ENCODE measurements around the gene GPR39. TPM values are rescaled to one million over a fixed set of nuclear protein-coding genes. Genes with fewer than 3 reads are reported as not detected.

The GPR39 gene
- total RNA-seq (ENCODE audit: unreplicated experiment), result 1.0 TPM
- long read RNA-seq, result 0 reads

DNA sequence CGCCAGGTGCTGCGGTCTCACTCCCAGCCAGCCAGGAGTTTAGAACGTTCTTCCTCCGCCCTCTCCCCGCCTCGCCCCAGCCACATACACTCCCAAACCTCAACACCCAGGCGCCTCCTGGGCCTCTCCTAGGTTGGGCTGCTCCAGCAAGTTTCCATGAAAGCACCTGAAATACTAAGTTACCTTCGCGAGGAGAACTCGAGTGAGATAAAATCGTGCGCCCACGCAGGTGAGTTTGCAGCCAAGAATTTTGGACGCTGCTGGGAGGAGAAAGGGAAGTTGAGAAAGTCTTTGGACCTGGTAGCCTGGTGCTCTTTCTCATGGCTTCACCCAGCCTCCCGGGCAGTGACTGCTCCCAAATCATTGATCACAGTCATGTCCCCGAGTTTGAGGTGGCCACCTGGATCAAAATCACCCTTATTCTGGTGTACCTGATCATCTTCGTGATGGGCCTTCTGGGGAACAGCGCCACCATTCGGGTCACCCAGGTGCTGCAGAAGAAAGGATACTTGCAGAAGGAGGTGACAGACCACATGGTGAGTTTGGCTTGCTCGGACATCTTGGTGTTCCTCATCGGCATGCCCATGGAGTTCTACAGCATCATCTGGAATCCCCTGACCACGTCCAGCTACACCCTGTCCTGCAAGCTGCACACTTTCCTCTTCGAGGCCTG, at the start of gene GPR39:
Gene GPR39 (plus strand): TSS at position 83 of the 673 bp plus-strand sequence.
- Mint-ChIP-seq H3K4me1 (ENCODE audit: low read depth, unreplicated experiment) (peaks cover 34% of the 10 kb centered on the region), H3K4me3 (ENCODE audit: unreplicated experiment) (peak within 1 kb of the TSS; percentile 78), H3K27me3 (ENCODE audit: unreplicated experiment) (peaks cover 4% of the 10 kb centered on the region), H3K36me3 (ENCODE audit: unreplicated experiment) (no peaks in the 10 kb centered on the region), H3K27ac (ENCODE audit: unreplicated experiment) (peak within 1 kb of the TSS; percentile 25), H3K9me3 (ENCODE audit: unreplicated experiment) (peaks cover 7% of the 10 kb centered on the region)
- no peak for DNase-seq
- TF ChIP-seq, protein P1, sequence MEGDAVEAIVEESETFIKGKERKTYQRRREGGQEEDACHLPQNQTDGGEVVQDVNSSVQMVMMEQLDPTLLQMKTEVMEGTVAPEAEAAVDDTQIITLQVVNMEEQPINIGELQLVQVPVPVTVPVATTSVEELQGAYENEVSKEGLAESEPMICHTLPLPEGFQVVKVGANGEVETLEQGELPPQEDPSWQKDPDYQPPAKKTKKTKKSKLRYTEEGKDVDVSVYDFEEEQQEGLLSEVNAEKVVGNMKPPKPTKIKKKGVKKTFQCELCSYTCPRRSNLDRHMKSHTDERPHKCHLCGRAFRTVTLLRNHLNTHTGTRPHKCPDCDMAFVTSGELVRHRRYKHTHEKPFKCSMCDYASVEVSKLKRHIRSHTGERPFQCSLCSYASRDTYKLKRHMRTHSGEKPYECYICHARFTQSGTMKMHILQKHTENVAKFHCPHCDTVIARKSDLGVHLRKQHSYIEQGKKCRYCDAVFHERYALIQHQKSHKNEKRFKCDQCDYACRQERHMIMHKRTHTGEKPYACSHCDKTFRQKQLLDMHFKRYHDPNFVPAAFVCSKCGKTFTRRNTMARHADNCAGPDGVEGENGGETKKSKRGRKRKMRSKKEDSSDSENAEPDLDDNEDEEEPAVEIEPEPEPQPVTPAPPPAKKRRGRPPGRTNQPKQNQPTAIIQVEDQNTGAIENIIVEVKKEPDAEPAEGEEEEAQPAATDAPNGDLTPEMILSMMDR (IDR thresholded peaks at IDR 0.05; ENCODE audit: partially characterized antibody, unreplicated experiment), result no peak

DNA sequence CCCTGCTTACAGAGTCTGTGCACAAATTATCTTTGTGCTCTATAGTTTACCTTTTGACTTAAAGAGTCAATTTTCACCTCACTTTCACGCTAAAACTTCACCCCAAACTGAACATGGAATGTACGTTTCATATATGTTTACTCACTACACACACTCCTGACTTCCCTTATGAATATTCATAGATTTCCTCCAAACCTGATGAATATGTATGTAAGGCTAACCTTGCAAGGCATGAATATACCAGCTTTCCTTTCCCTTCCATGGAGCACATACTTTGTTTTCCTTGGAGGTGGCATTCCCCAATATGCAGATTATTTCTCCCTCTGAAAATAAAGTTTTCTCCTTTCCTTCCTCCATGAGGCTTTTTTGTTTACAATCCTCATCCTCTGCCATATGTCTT, 48.4 kb upstream of the GPR39 start:
- peaks cover 2% of the 10 kb centered on the region for H3K27me3 Mint-ChIP-seq (ENCODE audit: unreplicated experiment)
- H3K4me3 Mint-ChIP-seq (ENCODE audit: unreplicated experiment), result no peak overlapping the region
- peaks cover 18% of the 10 kb centered on the region for H3K36me3 Mint-ChIP-seq (ENCODE audit: unreplicated experiment)

DNA sequence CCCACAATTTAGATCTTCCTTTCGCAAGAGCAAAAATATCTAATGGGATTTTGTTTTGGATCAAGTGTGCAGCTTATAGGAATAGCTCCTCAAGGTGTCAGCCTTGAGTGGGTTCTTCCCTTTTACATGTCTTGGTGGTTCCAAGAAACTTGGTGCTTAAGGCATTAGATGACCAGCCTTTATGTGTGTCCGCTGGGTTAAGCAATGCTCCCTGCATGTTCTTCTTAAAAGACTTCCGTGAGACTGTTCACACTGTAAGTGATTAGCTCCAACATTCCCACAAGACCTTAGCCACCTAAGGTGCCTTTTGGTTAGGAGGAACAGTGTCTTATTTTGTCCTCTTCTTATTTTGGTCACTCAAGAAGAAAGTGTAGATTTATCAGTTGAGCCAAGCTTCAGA, 44.3 kb upstream of the GPR39 start:
- peaks cover 3% of the 10 kb centered on the region for H3K9me3 Mint-ChIP-seq (ENCODE audit: unreplicated experiment)
- H3K27ac Mint-ChIP-seq (ENCODE audit: unreplicated experiment), result no peak overlapping the region
- H3K4me3 Mint-ChIP-seq (ENCODE audit: unreplicated experiment), result no peak overlapping the region
- DNase-seq, result no peak
- no peaks in the 10 kb centered on the region for H3K4me1 Mint-ChIP-seq (ENCODE audit: low read depth, unreplicated experiment)
- H3K36me3 Mint-ChIP-seq (ENCODE audit: unreplicated experiment), result peaks cover 10% of the 10 kb centered on the region
- peaks cover 2% of the 10 kb centered on the region for H3K27me3 Mint-ChIP-seq (ENCODE audit: unreplicated experiment)
- TF ChIP-seq, protein P1 (IDR thresholded peaks at IDR 0.05; ENCODE audit: partially characterized antibody, unreplicated experiment), result no peak

More for the DNA sequence above, 48.4 kb upstream of the GPR39 start:
- TF ChIP-seq, protein P1 (IDR thresholded peaks at IDR 0.05; ENCODE audit: partially characterized antibody, unreplicated experiment), result no peak
- DNase-seq, result no peak
- Mint-ChIP-seq H3K27ac (ENCODE audit: unreplicated experiment) (no peak overlapping the region), H3K9me3 (ENCODE audit: unreplicated experiment) (peaks cover 8% of the 10 kb centered on the region), H3K4me1 (ENCODE audit: low read depth, unreplicated experiment) (no peaks in the 10 kb centered on the region)

DNA sequence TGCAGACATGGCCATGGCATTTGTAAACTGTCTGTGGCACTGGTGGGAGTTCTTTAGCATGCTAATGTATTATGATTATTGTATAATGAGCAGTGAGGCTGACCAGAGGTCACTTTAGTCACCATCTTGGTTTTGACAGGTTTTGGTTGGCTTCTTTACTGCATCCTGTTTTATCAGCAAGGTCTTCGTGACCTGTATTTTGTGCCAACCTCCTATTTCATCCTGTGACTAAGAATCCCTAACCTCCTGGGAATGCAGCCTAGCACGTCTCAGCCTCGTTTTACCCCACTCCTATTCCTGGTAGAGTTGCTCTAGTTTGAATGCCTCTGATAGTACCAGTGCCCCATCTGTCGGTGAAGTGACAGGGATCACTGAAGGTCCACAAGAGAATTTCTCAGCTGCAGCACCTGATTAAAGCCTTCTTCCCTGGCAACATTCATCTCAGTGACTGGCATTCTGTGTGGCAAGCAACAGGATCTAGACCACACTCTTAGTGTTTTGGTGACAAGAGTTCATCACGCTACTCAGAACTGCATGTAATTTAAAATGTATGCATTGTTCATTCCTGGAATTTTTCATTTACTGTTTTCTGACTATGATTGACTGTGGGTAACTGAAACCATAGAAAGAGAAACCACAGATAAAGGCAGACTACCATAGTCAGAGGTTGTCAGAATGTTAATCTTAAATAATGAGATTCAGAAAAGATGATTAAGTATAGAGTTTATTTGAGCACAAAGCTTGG, 43.0 kb upstream of the GPR39 start:
- TF ChIP-seq, protein P1 (IDR thresholded peaks at IDR 0.05; ENCODE audit: partially characterized antibody, unreplicated experiment), result no peak
- no peaks in the 10 kb centered on the region for H3K4me1 Mint-ChIP-seq (ENCODE audit: low read depth, unreplicated experiment)
- peaks cover 2% of the 10 kb centered on the region for H3K27me3 Mint-ChIP-seq (ENCODE audit: unreplicated experiment)
- DNase-seq, result no peak
- peaks cover 3% of the 10 kb centered on the region for H3K9me3 Mint-ChIP-seq (ENCODE audit: unreplicated experiment)
- peaks cover 10% of the 10 kb centered on the region for H3K36me3 Mint-ChIP-seq (ENCODE audit: unreplicated experiment)
- H3K4me3 Mint-ChIP-seq (ENCODE audit: unreplicated experiment), result no peak overlapping the region
- no peak overlapping the region for H3K27ac Mint-ChIP-seq (ENCODE audit: unreplicated experiment)

DNA sequence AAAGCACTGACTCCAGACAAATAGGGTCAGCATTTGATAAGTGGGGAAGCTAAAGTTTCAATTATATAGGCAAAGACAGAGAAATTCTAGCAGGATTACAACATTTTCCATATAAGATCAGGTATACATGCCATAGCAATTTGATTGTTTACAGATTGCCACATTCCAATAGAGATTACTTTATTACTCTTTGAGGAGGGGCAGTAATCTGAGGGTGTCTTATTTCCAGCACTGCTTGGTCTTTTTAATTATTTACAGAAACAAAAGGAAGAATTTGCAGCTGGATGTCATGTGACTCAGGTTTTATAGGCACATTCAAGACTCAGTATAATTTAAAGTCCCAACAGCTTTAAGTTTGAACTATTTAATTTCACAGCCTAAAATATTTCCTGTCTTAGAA, 42.5 kb upstream of the GPR39 start:
- H3K27ac Mint-ChIP-seq (ENCODE audit: unreplicated experiment), result no peak overlapping the region
- H3K4me3 Mint-ChIP-seq (ENCODE audit: unreplicated experiment), result no peak overlapping the region
- H3K4me1 Mint-ChIP-seq (ENCODE audit: low read depth, unreplicated experiment), result no peaks in the 10 kb centered on the region
- no peaks in the 10 kb centered on the region for H3K27me3 Mint-ChIP-seq (ENCODE audit: unreplicated experiment)
- DNase-seq, result no peak
- H3K9me3 Mint-ChIP-seq (ENCODE audit: unreplicated experiment), result peaks cover 1% of the 10 kb centered on the region
- TF ChIP-seq, protein P1 (IDR thresholded peaks at IDR 0.05; ENCODE audit: partially characterized antibody, unreplicated experiment), result no peak
- H3K36me3 Mint-ChIP-seq (ENCODE audit: unreplicated experiment), result peaks cover 10% of the 10 kb centered on the region
